HG03280 (cell line): Measurements from ENCODE around the gene PACS2.

Source experiments
- ATAC-seq: cut with Tn5 transposase; IDR thresholded peaks from one replicate; pipeline ENCODE4 v1.9.1; 2021; ENCODE audit warnings: mild to moderate bottlenecking, moderate library complexity; ENCODE audit not compliant: unreplicated experiment

PACS2 gene

GRCh38 chr14:105419195-105420091, 104.9 kb downstream of the PACS2 start, which contains the start of gene MTA1:
Gene MTA1, plus strand, starts transcription at chr14:105419827. Its CDS starts 209 bp downstream, at chr14:105420036.
- no peak for ATAC-seq

GRCh38 chr14:105420101-105420973, 105.8 kb downstream of the PACS2 start:
- no peak for ATAC-seq

- ATAC-seq, result no peak
Measured at GRCh38 chr14:105420974-105421674, 106.6 kb downstream of the PACS2 start.

- ATAC-seq, result no peak
Measured at GRCh38 chr14:105421723-105422615, 107.4 kb downstream of the PACS2 start.

GRCh38 chr14:105422695-105423487, 108.3 kb downstream of the PACS2 start:
- no peak for ATAC-seq

GRCh38 chr14:105423488-105424195, 109.1 kb downstream of the PACS2 start:
- ATAC-seq, result no peak

- ATAC-seq, result no peak
Measured at GRCh38 chr14:105424861-105425260, 110.3 kb downstream of the PACS2 start.

GRCh38 chr14:105425823-105426247, 111.3 kb downstream of the PACS2 start:
- no peak for ATAC-seq

- ATAC-seq, result no peak
Measured at GRCh38 chr14:105426416-105427130, 112.0 kb downstream of the PACS2 start.

GRCh38 chr14:105427412-105427811, 112.9 kb downstream of the PACS2 start:
- ATAC-seq, result no peak

GRCh38 chr14:105427936-105428485, 113.5 kb downstream of the PACS2 start:
- ATAC-seq, result no peak

- ATAC-seq, result no peak
Measured at GRCh38 chr14:105430042-105430441, 115.5 kb downstream of the PACS2 start.

- no peak for ATAC-seq
Measured at GRCh38 chr14:105430565-105430964, 116.0 kb downstream of the PACS2 start.

GRCh38 chr14:105431256-105431655, 116.7 kb downstream of the PACS2 start:
- no peak for ATAC-seq

GRCh38 chr14:105432657-105433056, 118.1 kb downstream of the PACS2 start:
- ATAC-seq, result no peak

GRCh38 chr14:105433161-105433605, 118.6 kb downstream of the PACS2 start:
- ATAC-seq, result no peak

GRCh38 chr14:105436402-105436801, 121.9 kb downstream of the PACS2 start:
- ATAC-seq, result no peak
